ENCODE measurements around the gene RORC. TPM values are rescaled to one million over a fixed set of nuclear protein-coding genes. Genes with fewer than 3 reads are reported as not detected.

RORC gene
- total and polyA plus RNA-seq, 2 donors from 2014 or later = 19.1 to 34.5 TPM

DNA sequence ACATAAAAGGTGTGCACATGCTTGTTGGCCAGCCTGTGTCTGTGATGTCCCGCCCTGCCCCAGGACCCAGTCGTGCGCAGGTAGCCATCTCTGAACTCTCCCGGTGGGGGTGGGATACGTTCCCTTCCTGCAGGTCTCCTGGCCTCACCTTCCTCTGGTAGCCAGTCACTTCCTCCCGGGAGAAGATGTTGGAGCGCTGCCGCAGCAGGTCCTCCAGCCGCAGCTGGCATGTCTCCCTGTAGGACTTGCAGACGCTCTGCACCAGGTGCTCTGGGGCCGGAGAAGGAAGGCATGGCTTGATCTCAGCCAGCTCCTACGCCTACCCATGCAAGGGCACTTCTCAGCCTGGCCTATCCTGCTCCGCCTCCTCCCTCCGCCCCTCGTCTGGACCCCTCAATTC, 17.2 kb downstream of the RORC start:
- TF ChIP-seq, protein P1, sequence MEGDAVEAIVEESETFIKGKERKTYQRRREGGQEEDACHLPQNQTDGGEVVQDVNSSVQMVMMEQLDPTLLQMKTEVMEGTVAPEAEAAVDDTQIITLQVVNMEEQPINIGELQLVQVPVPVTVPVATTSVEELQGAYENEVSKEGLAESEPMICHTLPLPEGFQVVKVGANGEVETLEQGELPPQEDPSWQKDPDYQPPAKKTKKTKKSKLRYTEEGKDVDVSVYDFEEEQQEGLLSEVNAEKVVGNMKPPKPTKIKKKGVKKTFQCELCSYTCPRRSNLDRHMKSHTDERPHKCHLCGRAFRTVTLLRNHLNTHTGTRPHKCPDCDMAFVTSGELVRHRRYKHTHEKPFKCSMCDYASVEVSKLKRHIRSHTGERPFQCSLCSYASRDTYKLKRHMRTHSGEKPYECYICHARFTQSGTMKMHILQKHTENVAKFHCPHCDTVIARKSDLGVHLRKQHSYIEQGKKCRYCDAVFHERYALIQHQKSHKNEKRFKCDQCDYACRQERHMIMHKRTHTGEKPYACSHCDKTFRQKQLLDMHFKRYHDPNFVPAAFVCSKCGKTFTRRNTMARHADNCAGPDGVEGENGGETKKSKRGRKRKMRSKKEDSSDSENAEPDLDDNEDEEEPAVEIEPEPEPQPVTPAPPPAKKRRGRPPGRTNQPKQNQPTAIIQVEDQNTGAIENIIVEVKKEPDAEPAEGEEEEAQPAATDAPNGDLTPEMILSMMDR (IDR thresholded peaks at IDR 0.05; ENCODE audit: borderline replicate concordance, extremely low read depth, insufficient read depth) = no peak
- Histone ChIP-seq H3K4me3 (ENCODE audit: low read length in 3 of 3) (no peak overlapping the region), H3K36me3 (ENCODE audit: control insufficient read depth in 2 of 3, insufficient read depth in 3 of 3, low read length in 3 of 3) (peaks cover 0 to 49% (median 9%) of the 10 kb centered on the region in 3 donors), H3K9me3 (ENCODE audit: control insufficient read depth in 2 of 3, insufficient read depth in 1 of 3, low read length in 3 of 3) (no peaks in the 10 kb centered on the region), H3K27me3 (ENCODE audit: control insufficient read depth, insufficient read depth, low read length) (no peaks in the 10 kb centered on the region), H3K9ac (ENCODE audit: low read length in 3 of 3) (no peak overlapping the region), H3K27ac (ENCODE audit: low read depth in 2 of 2, low read length in 2 of 2) (no peak overlapping the region), H3K4me1 (ENCODE audit: control insufficient read depth in 2 of 3, insufficient read depth in 2 of 3, low read depth in 1 of 3, low read length in 3 of 3) (peaks cover 0 to under 1% (median 0%) of the 10 kb centered on the region in 3 donors)
- DNase-seq (no peak), FAIRE-seq (no peak)
- intact Hi-C loops (cut with DNase I) = no loop called here

DNA sequence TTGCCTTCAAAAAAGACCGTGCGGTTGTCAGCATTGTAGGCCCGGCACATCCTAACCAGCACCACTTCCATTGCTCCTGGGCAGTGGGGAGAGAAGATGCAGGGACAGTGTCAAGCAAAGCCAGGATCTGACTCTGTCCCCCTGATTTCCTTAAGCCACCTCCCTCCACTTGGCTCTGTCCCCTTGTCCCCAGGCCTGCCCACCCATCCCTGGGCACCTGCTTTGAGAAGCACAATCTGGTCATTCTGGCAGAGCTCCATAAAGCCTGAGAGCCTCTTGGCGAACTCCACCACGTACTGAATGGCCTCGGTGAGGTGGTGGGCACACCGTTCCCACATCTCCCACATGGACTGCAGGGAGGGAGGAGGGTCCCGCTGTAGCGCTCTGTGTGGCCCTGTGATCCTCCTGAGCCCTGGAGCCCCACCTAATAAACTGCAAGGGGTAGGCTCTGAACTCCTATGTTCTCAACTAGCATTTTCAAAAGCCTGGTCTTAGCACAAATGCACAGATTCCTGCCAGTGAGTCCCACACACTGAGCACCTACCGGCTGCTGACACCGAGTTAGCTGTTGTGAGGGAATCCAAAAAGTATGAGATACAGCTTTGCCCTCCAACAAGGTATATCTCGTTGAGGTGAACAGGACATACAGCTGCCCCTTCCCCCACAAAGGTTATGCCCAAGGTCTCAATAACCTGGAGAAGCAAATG, 18.2 kb downstream of the RORC start:
- DNase-seq = no peak
- Histone ChIP-seq H3K9ac (ENCODE audit: low read length in 3 of 3) (no peak overlapping the region), H3K27ac (ENCODE audit: low read depth in 2 of 2, low read length in 2 of 2) (no peak overlapping the region), H3K9me3 (ENCODE audit: control insufficient read depth in 2 of 3, insufficient read depth in 1 of 3, low read length in 3 of 3) (no peaks in the 10 kb centered on the region), H3K27me3 (ENCODE audit: control insufficient read depth, insufficient read depth, low read length) (no peaks in the 10 kb centered on the region), H3K4me3 (ENCODE audit: low read length in 3 of 3) (no peak overlapping the region), H3K36me3 (ENCODE audit: control insufficient read depth in 2 of 3, insufficient read depth in 3 of 3, low read length in 3 of 3) (peaks cover 0 to 47% (median 9%) of the 10 kb centered on the region in 3 donors), H3K4me1 (ENCODE audit: control insufficient read depth in 2 of 3, insufficient read depth in 2 of 3, low read depth in 1 of 3, low read length in 3 of 3) (no peaks in the 10 kb centered on the region)
- no peak for FAIRE-seq
- TF ChIP-seq, protein P1 (IDR thresholded peaks at IDR 0.05; ENCODE audit: borderline replicate concordance, extremely low read depth, insufficient read depth) = no peak
- intact Hi-C loops (cut with DNase I) = no loop called here

DNA sequence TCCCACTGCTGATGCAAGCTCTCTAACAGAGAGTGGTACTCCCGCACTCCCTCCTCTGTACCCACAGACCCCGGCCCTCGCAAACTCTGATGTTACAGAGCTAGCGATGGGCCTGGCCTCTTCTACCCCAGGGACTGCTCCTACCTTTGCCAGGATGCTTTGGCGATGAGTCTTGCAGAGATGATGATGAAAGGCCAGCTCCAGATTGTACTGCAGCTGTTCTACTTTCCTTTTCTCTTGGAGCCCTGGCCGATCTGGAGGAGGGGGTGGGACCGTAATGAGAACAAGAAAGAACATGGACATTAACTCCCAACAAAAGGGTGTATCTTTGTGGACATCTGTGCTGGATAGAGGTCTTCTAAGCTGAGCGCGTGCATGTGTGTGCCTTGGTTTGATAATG, 20.4 kb downstream of the RORC start:
- intact Hi-C loops (cut with DNase I) = no loop called here
- Histone ChIP-seq H3K9ac (ENCODE audit: low read length in 3 of 3) (no peak overlapping the region), H3K27me3 (ENCODE audit: control insufficient read depth, insufficient read depth, low read length) (no peaks in the 10 kb centered on the region), H3K27ac (ENCODE audit: low read depth in 2 of 2, low read length in 2 of 2) (no peak overlapping the region), H3K36me3 (ENCODE audit: control insufficient read depth in 2 of 3, insufficient read depth in 3 of 3, low read length in 3 of 3) (peaks cover 0 to 52% (median 9%) of the 10 kb centered on the region in 3 donors), H3K9me3 (ENCODE audit: control insufficient read depth in 2 of 3, insufficient read depth in 1 of 3, low read length in 3 of 3) (no peaks in the 10 kb centered on the region), H3K4me1 (ENCODE audit: control insufficient read depth in 2 of 3, insufficient read depth in 2 of 3, low read depth in 1 of 3, low read length in 3 of 3) (no peaks in the 10 kb centered on the region), H3K4me3 (ENCODE audit: low read length in 3 of 3) (no peak overlapping the region)
- FAIRE-seq = no peak
- DNase-seq = no peak
- TF ChIP-seq, protein P1 (IDR thresholded peaks at IDR 0.05; ENCODE audit: borderline replicate concordance, extremely low read depth, insufficient read depth) = no peak
